Endothelial cell of umbilical vein (primary cell): Measurements from ENCODE around the gene PLCD1. TPM values are rescaled to one million over a fixed set of nuclear protein-coding genes. Genes with fewer than 3 reads are reported as not detected.

Experiments
- BruUV-seq: library from RNA; stranded (reverse); fragments of 400-500 nt; replicated peaks from 2 replicates; lab custom pipeline; 2021; lab: Mats Ljungman, UMichigan
- CTCF ChIA-PET: fragments of 300-600, 350-600 bp; sonication (Branson Sonifier 250); formaldehyde crosslinking; loops from one replicate; lab custom pipeline; 2021; ENCODE audit warnings: antibody characterized with exemption, inconsistent platforms; lab: Charles Lee
- POLR2A ChIA-PET: fragments of 300-600, 350-600 bp; sonication (Branson Sonifier 250); formaldehyde crosslinking; loops from one replicate; lab custom pipeline; 2021; ENCODE audit warnings: antibody characterized with exemption, inconsistent platforms; lab: Charles Lee
- DNase-seq: peaks from one replicate; pipeline ENCODE4 v3.0.0-alpha.2; 2011; ENCODE audit warnings: low read depth, low spot score
- FAIRE-seq: peaks from 2 replicates; lab custom pipeline; 2011; peaks lifted over from hg19 to GRCh38; lab: Jason Lieb, UNC
- H2AFZ ChIP-seq: 2 replicates; pipeline ENCODE4 v1.6.0; 2012; ENCODE audit warnings: low read depth, low read length, control low read depth, inconsistent platforms
- H3K27ac ChIP-seq: 2 replicates; pipeline ENCODE4 v1.5.1; 2011; ENCODE audit warnings: low read depth, mild to moderate bottlenecking, control low read depth, low read length, moderate library complexity; ENCODE audit not compliant: insufficient read depth
- H3K27me3 ChIP-seq, 2 experiments: 2 replicates each; pipeline versions ENCODE4 v1.6.0 to v1.6.1; 2011; ENCODE audit warnings: low read length in 2 of 2, mixed read lengths in 1 of 2; ENCODE audit not compliant: control insufficient read depth in 2 of 2, insufficient read depth in 2 of 2
- H3K36me3 ChIP-seq, 2 experiments: 2 replicates in 1 of 2; 3 replicates in 1 of 2; pipeline ENCODE4 v1.5.1; 2011; ENCODE audit warnings: low read length in 2 of 2, mild to moderate bottlenecking in 1 of 2, moderate library complexity in 1 of 2; ENCODE audit not compliant: control insufficient read depth in 2 of 2, insufficient read depth in 2 of 2; ENCODE audit errors: extremely low read depth in 1 of 2
- H3K4me1 ChIP-seq: 3 replicates; pipeline ENCODE4 v1.5.1; 2011; ENCODE audit warnings: mild to moderate bottlenecking, low read length; ENCODE audit not compliant: control insufficient read depth, insufficient read depth; ENCODE audit errors: extremely low read depth
- H3K4me2 ChIP-seq: 2 replicates; pipeline ENCODE4 v1.6.1; 2011; ENCODE audit warnings: low read length, control low read depth, mixed read lengths; ENCODE audit not compliant: insufficient read depth
- H3K4me3 ChIP-seq, 3 experiments: fragments of 200-600 bp in 1 of 3; sonication (generic), shearing (Covaris generic) in 1 of 3; replicated peaks in 1 of 3; 2 replicates each; pipeline ENCODE4 v1.5.1; 2011 to 2016; ENCODE audit warnings: control low read depth in 3 of 3, low read length in 3 of 3, mild to moderate bottlenecking in 2 of 3, inconsistent platforms in 1 of 3, low read depth in 1 of 3, moderate library complexity in 1 of 3; ENCODE audit not compliant: insufficient read depth in 1 of 3
- H3K79me2 ChIP-seq: 2 replicates; pipeline ENCODE4 v1.6.0; 2012; ENCODE audit warnings: low read length, inconsistent platforms; ENCODE audit not compliant: control insufficient read depth, insufficient read depth
- H3K9ac ChIP-seq: replicated peaks from 2 replicates; pipeline ENCODE3; 2011; ENCODE audit warnings: low read length, control low read depth; ENCODE audit not compliant: insufficient read depth; ENCODE audit errors: extremely low read depth
- H3K9me1 ChIP-seq: replicated peaks from 3 replicates; pipeline ENCODE4 v1.6.0; 2011; ENCODE audit warnings: mild to moderate bottlenecking, low read length; ENCODE audit not compliant: control insufficient read depth, insufficient read depth; ENCODE audit errors: extremely low read depth
- H3K9me3 ChIP-seq: replicated peaks from 2 replicates; pipeline ENCODE4 v1.5.1; 2012; ENCODE audit warnings: low read length, inconsistent platforms; ENCODE audit not compliant: control insufficient read depth, insufficient read depth
- H4K20me1 ChIP-seq: replicated peaks from 2 replicates; pipeline ENCODE3; 2011; ENCODE audit warnings: mild to moderate bottlenecking, low read length; ENCODE audit not compliant: control insufficient read depth, insufficient read depth; ENCODE audit errors: extremely low read depth
- EZH2 ChIP-seq: IDR thresholded peaks from 2 replicates; pipeline ENCODE4 v1.6.1; 2012; ENCODE audit warnings: borderline replicate concordance, low read depth, mild to moderate bottlenecking, moderate library complexity, low read length, inconsistent platforms; ENCODE audit not compliant: severe bottlenecking
- FOS ChIP-seq: IDR thresholded peaks from 2 replicates; pipeline ENCODE4 v1.6.1; 2011; ENCODE audit warnings: mild to moderate bottlenecking, low read length, moderate library complexity, borderline replicate concordance; ENCODE audit not compliant: insufficient read depth
- GATA2 ChIP-seq: IDR thresholded peaks from 2 replicates; pipeline ENCODE4 v1.7.0; 2011; ENCODE audit warnings: low read depth, mild to moderate bottlenecking, moderate library complexity, mixed read lengths, low read length; ENCODE audit not compliant: insufficient read length, insufficient read depth
- JUN ChIP-seq: IDR thresholded peaks from 2 replicates; pipeline ENCODE4 v1.6.1; 2011; ENCODE audit warnings: borderline replicate concordance, low read depth; ENCODE audit not compliant: insufficient read length, insufficient read depth
- MYC ChIP-seq: IDR thresholded peaks from one replicate; pipeline ENCODE4 v1.6.1; 2011; ENCODE audit warnings: mild to moderate bottlenecking, low read depth, low read length
- POLR2A ChIP-seq: IDR thresholded peaks from 2 replicates; pipeline ENCODE4 v1.6.1; 2012; ENCODE audit warnings: low read depth, mild to moderate bottlenecking, control low read depth, low read length
- POLR2AphosphoS5 ChIP-seq: IDR thresholded peaks from 2 replicates; pipeline ENCODE4 v1.6.1; 2012; ENCODE audit warnings: low read depth, mild to moderate bottlenecking, control low read depth, low read length, moderate library complexity; ENCODE audit not compliant: insufficient read depth
- dilution Hi-C: fragments of 300-500 bp; cut with MboI; formaldehyde crosslinking; loops from one replicate; pipeline ENCODE4 v1.15.0; 2019; ENCODE audit warnings: low sequenced_read_pairs; ENCODE audit not compliant: extremely low pct_ligation_motif_present
- intact Hi-C: fragments of 100-400 bp; cut with micrococcal nuclease; formaldehyde crosslinking; loops from one replicate; pipeline ENCODE4 v1.10.0; 2022
- polyA plus RNA-seq, 4 experiments: library from polyadenylated mRNA; depleted of rRNA in 3 of 4; stranded (reverse) in 3 of 4; unstranded in 1 of 4; fragments of >200 nt; gene quantifications; 2 replicates each; pipeline versions ENCODE4 v1.2.1 to v1.2.3, GENCODE V29; 2011 to 2012; ENCODE audit warnings: missing spikeins in 1 of 4
- total RNA-seq: library from RNA; stranded (reverse); gene quantifications from 2 replicates; pipeline ENCODE4 v1.2.3, GENCODE V29; 2021
- TF ChIP-seq, protein P1 (sequence below), 2 donors: IDR thresholded peaks; 1 replicate in 1 of 2; 2 replicates in 1 of 2; pipeline ENCODE4 v1.5.1; 2011; ENCODE audit warnings: low read length in 2 of 2, mild to moderate bottlenecking in 2 of 2, moderate library complexity in 2 of 2, control low read depth in 1 of 2, inconsistent platforms in 1 of 2, low read depth in 1 of 2; ENCODE audit not compliant: insufficient read depth in 1 of 2; ENCODE audit errors: extremely low read depth in 1 of 2
- TF ChIP-seq, protein P2 (sequence below): IDR thresholded peaks from 2 replicates; pipeline ENCODE4 v1.6.1; 2011; ENCODE audit not compliant: insufficient read depth, insufficient read length

Gene PLCD1
- total and polyA plus RNA-seq, 2 donors (not counting 3 experiments of a cell fraction or from before 2014, with no cell fraction given), result 12.6 to 15.3 TPM

DNA sequence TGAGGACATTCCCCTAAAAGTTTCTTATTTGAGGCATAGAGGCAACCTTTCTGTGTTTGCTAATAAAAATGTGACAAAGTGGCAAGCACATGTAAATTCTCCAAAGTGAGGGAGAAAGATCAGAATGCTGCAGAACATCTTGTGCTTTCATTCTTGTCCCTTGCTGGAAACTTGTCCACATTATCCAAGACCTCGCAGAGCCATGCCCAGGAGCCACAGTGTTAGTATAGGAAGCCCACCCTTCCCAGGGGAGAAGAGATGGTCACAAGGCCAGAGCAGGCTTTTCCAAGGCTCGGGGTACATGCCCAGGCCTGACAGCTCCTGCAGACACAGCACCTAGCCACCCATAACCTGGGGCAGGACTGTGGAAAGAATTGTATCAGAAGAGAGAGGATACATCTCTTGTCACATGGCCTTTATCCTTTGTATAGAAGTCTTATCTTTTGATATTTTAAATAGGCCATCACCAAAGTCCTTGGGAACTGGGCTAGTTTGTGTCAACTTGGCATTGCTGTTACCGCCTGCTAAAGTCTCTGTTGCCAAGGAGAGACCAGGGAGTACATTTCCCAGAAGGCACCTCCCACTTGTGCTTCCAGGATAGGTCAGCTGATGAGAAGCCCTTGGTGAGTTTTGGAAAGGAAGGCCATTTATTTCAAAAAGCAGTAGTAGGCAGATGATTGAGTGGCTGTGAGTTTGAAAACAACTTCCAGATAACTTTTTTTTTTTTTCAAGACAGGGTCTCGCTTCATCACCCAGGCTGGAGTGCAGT lies 20.1 kb upstream of the PLCD1 start:
- Histone ChIP-seq H3K4me2 (no peak overlapping the region), H3K27me3 (peaks cover 5 to 15% of the 10 kb centered on the region in 2 experiments), H3K9me1 (no peaks in the 10 kb centered on the region), H3K4me3 (no peak overlapping the region), H2AFZ (no peak overlapping the region), H3K9ac (no peak overlapping the region), H3K79me2 (no peaks in the 10 kb centered on the region), H3K36me3 (no peaks in the 10 kb centered on the region), H4K20me1 (no peaks in the 10 kb centered on the region), H3K4me1 (no peaks in the 10 kb centered on the region), H3K27ac (no peak overlapping the region), H3K9me3 (no peaks in the 10 kb centered on the region)
- ChIA-PET POLR2A (no interaction called here), CTCF (no interaction called here)
- TF ChIP-seq, protein P1, sequence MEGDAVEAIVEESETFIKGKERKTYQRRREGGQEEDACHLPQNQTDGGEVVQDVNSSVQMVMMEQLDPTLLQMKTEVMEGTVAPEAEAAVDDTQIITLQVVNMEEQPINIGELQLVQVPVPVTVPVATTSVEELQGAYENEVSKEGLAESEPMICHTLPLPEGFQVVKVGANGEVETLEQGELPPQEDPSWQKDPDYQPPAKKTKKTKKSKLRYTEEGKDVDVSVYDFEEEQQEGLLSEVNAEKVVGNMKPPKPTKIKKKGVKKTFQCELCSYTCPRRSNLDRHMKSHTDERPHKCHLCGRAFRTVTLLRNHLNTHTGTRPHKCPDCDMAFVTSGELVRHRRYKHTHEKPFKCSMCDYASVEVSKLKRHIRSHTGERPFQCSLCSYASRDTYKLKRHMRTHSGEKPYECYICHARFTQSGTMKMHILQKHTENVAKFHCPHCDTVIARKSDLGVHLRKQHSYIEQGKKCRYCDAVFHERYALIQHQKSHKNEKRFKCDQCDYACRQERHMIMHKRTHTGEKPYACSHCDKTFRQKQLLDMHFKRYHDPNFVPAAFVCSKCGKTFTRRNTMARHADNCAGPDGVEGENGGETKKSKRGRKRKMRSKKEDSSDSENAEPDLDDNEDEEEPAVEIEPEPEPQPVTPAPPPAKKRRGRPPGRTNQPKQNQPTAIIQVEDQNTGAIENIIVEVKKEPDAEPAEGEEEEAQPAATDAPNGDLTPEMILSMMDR (IDR thresholded peaks at IDR 0.05; ENCODE audit: extremely low read depth in 1 of 2, insufficient read depth in 1 of 2, low read depth in 1 of 2, low read length in 2 of 2), result no peak
- TF ChIP-seq MYC (no peak), POLR2AphosphoS5 (no peak), GATA2 (no peak), POLR2A (no peak), FOS (no peak), EZH2 (no peak), JUN (no peak)
- TF ChIP-seq, protein P2, sequence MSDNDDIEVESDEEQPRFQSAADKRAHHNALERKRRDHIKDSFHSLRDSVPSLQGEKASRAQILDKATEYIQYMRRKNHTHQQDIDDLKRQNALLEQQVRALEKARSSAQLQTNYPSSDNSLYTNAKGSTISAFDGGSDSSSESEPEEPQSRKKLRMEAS, result no peak
- no TSS peak for BruUV-seq
- no peak for DNase-seq
- dilution Hi-C loops (no loop called here), intact Hi-C loops (no loop called here)
- FAIRE-seq, result no peak
